Measurements from ENCODE around the gene WIPI1. TPM values are rescaled to one million over a fixed set of nuclear protein-coding genes. Genes with fewer than 3 reads are reported as not detected.
A peak's percentile ranks its signal among the peaks of the same experiment; 100 is the strongest.

Gene WIPI1
- total and polyA plus RNA-seq, 10 of the 15 experiments (the other 5 are each of a cell fraction or from before 2014, with no cell fraction given): 6.5 to 44.5 (median 26.2) TPM

DNA sequence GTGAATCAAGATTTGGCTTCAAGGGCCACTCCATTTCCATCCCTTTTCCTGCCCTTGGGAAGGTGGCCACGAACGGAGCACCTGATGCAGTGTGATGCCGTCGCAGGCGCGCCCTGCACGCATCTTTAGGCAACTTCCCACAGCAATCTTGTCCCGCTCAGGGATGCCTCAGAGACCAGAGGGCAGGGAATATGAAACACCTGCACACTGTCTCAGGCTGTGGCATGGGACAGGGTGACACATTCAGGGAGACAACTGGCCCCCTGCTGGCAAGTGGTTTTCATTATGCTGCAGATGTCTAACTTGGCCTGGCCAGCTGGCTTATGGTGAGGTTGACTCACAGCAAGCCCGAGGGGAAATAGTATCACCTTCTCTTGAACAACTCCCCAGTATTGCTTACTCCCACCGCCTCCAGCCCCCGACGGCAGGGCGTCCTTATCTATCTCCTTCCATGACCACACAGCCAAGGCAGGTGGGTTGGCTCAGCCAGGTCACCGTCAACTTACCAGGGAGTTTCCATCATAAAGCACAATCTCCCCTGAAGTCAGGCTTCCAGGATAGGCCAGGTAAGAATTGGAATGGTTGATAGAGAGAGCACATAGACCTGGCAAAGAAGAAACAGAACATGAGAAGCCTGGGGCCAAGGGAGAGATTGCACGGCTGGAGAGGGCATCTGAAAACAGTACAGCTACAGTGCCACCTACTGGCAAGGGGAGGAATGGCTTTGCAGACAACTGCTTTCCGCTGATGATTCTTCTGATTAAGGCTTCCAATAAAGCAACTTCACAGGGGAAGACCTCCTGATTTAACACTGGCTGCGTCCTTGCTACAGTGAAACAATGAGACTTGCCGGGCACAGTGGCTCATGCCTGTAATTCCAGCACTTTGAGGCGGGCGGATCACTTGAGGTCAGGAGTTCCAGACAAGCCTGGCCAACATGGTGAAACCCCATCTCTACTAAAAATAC lies 21.1 kb downstream of the WIPI1 start (continued):
- TF ChIP-seq, protein P1, sequence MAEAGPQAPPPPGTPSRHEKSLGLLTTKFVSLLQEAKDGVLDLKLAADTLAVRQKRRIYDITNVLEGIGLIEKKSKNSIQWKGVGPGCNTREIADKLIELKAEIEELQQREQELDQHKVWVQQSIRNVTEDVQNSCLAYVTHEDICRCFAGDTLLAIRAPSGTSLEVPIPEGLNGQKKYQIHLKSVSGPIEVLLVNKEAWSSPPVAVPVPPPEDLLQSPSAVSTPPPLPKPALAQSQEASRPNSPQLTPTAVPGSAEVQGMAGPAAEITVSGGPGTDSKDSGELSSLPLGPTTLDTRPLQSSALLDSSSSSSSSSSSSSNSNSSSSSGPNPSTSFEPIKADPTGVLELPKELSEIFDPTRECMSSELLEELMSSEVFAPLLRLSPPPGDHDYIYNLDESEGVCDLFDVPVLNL (IDR thresholded peaks at IDR 0.05; ENCODE audit: low read depth, low read length): no peak
- TF ChIP-seq TARDBP (IDR thresholded peaks at IDR 0.05; ENCODE audit: borderline replicate concordance): no peak
- TF ChIP-seq SMAD5 (IDR thresholded peaks at IDR 0.05; ENCODE audit: low read depth): no peak
- TF ChIP-seq HDAC6 (IDR thresholded peaks at IDR 0.05; ENCODE audit: unreplicated experiment): no peak
- no peak for TF ChIP-seq FOS (IDR thresholded peaks at IDR 0.05; ENCODE audit: borderline replicate concordance, extremely low read depth, insufficient read length)
- TF ChIP-seq YY1 (IDR thresholded peaks at IDR 0.05; ENCODE audit: low read depth, low read length): 0 out of 2 replicates have a peak, but pooled peaks have one; percentile 43
- TF ChIP-seq, protein P2, sequence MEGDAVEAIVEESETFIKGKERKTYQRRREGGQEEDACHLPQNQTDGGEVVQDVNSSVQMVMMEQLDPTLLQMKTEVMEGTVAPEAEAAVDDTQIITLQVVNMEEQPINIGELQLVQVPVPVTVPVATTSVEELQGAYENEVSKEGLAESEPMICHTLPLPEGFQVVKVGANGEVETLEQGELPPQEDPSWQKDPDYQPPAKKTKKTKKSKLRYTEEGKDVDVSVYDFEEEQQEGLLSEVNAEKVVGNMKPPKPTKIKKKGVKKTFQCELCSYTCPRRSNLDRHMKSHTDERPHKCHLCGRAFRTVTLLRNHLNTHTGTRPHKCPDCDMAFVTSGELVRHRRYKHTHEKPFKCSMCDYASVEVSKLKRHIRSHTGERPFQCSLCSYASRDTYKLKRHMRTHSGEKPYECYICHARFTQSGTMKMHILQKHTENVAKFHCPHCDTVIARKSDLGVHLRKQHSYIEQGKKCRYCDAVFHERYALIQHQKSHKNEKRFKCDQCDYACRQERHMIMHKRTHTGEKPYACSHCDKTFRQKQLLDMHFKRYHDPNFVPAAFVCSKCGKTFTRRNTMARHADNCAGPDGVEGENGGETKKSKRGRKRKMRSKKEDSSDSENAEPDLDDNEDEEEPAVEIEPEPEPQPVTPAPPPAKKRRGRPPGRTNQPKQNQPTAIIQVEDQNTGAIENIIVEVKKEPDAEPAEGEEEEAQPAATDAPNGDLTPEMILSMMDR (IDR thresholded peaks at IDR 0.05 in 2 of 3, conservative IDR thresholded peaks at IDR 0.05 in 1 of 3; ENCODE audit: control insufficient read depth in 2 of 3, extremely low read depth in 1 of 3, insufficient read depth in 1 of 3, low read depth in 3 of 3, low read length in 3 of 3): peak; percentile 90 to 97 (median 96)
- no peak for TF ChIP-seq SP1 (IDR thresholded peaks at IDR 0.05; ENCODE audit: low read depth, low read length)
- no peak for TF ChIP-seq SMAD1 (IDR thresholded peaks at IDR 0.05; ENCODE audit: low read depth, partially characterized antibody)
- TF ChIP-seq, protein P3, sequence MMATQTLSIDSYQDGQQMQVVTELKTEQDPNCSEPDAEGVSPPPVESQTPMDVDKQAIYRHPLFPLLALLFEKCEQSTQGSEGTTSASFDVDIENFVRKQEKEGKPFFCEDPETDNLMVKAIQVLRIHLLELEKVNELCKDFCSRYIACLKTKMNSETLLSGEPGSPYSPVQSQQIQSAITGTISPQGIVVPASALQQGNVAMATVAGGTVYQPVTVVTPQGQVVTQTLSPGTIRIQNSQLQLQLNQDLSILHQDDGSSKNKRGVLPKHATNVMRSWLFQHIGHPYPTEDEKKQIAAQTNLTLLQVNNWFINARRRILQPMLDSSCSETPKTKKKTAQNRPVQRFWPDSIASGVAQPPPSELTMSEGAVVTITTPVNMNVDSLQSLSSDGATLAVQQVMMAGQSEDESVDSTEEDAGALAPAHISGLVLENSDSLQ (IDR thresholded peaks at IDR 0.05): peak; percentile 85
- no peak for TF ChIP-seq RB1 (IDR thresholded peaks at IDR 0.05; ENCODE audit: borderline replicate concordance)
- no peak for TF ChIP-seq RBBP5 (conservative IDR thresholded peaks at IDR 0.05)
- peak; percentile 69 for TF ChIP-seq SMC3 (IDR thresholded peaks at IDR 0.05; ENCODE audit: borderline replicate concordance, low read length)
- peak; percentile 79 for TF ChIP-seq SMARCA5 (IDR thresholded peaks at IDR 0.05)
- peak; percentile 73 for TF ChIP-seq TCF12 (IDR thresholded peaks at IDR 0.05; ENCODE audit: low read depth, low read length)
- TF ChIP-seq BMI1 (IDR thresholded peaks at IDR 0.05; ENCODE audit: borderline replicate concordance): no peak
- no peak for TF ChIP-seq GATAD2B (conservative IDR thresholded peaks at IDR 0.05; ENCODE audit: low read depth)
- no peak for TF ChIP-seq EED (IDR thresholded peaks at IDR 0.05; ENCODE audit: low read depth)
- TF ChIP-seq TCF7 (IDR thresholded peaks at IDR 0.05; ENCODE audit: borderline replicate concordance): no peak
- TF ChIP-seq, protein P4, sequence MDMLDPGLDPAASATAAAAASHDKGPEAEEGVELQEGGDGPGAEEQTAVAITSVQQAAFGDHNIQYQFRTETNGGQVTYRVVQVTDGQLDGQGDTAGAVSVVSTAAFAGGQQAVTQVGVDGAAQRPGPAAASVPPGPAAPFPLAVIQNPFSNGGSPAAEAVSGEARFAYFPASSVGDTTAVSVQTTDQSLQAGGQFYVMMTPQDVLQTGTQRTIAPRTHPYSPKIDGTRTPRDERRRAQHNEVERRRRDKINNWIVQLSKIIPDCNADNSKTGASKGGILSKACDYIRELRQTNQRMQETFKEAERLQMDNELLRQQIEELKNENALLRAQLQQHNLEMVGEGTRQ (IDR thresholded peaks at IDR 0.05; ENCODE audit: borderline replicate concordance, low read depth, low read length): no peak
- TF ChIP-seq PAX5 (IDR thresholded peaks at IDR 0.05; ENCODE audit: borderline replicate concordance, low read depth, low read length): no peak
- no peak for TF ChIP-seq SIN3A (IDR thresholded peaks at IDR 0.05; ENCODE audit: low read depth, low read length)
- no peak for TF ChIP-seq KAT2A (conservative IDR thresholded peaks at IDR 0.05; ENCODE audit: control insufficient read depth, low read depth, low read length)
- peak; percentile 82 for TF ChIP-seq RAD21 (IDR thresholded peaks at IDR 0.05; ENCODE audit: insufficient read depth, low read depth, low read length)
- TF ChIP-seq CBX5 (IDR thresholded peaks at IDR 0.05; ENCODE audit: low read depth): no peak
- TF ChIP-seq ETV6 (conservative IDR thresholded peaks at IDR 0.05 in 1 of 2, IDR thresholded peaks at IDR 0.05 in 1 of 2; ENCODE audit: borderline replicate concordance in 1 of 2, low read depth in 1 of 2): no peak
